ENCODE data around the gene FBXL2.

FBXL2 gene

GRCh38 chr3:33419948-33420347, 142.7 kb downstream of the FBXL2 start:
- in situ Hi-C loops (cut with MboI; ENCODE audit: low pct_unique_long_range_greater_than_20kb, low sequenced_read_pairs, unreplicated experiment) = no loop called here
- DNase-seq (ENCODE audit: low spot score) = no peak
- TF ChIP-seq, protein P1, sequence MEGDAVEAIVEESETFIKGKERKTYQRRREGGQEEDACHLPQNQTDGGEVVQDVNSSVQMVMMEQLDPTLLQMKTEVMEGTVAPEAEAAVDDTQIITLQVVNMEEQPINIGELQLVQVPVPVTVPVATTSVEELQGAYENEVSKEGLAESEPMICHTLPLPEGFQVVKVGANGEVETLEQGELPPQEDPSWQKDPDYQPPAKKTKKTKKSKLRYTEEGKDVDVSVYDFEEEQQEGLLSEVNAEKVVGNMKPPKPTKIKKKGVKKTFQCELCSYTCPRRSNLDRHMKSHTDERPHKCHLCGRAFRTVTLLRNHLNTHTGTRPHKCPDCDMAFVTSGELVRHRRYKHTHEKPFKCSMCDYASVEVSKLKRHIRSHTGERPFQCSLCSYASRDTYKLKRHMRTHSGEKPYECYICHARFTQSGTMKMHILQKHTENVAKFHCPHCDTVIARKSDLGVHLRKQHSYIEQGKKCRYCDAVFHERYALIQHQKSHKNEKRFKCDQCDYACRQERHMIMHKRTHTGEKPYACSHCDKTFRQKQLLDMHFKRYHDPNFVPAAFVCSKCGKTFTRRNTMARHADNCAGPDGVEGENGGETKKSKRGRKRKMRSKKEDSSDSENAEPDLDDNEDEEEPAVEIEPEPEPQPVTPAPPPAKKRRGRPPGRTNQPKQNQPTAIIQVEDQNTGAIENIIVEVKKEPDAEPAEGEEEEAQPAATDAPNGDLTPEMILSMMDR (IDR thresholded peaks at IDR 0.05; ENCODE audit: extremely low read depth, insufficient read depth, missing control alignments) = no peak

DNA sequence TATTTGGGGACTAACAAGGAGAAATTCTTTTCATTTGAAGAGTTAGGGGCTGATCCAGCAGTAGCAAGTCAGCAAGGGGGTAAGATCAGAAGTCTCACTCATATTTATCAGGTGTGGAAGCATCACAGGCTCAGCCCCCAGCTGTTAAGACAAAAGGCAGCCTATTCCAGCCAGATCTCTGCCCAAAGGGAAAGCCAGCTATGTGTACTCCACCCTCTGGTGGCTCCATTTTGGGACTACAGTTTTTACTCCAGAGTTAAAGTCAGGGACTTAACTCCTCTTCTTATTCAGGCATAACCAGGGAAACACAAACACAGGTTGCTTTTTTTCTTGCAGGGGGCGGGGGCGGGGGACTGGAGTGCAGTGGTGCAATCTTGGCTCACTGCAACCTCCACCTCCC, 143.7 kb downstream of the FBXL2 start:
- in situ Hi-C loops (cut with MboI; ENCODE audit: low pct_unique_long_range_greater_than_20kb, low sequenced_read_pairs, unreplicated experiment) = no loop called here
- no peak for DNase-seq (ENCODE audit: low spot score)
- TF ChIP-seq, protein P1 (IDR thresholded peaks at IDR 0.05; ENCODE audit: extremely low read depth, insufficient read depth, missing control alignments) = no peak

DNA sequence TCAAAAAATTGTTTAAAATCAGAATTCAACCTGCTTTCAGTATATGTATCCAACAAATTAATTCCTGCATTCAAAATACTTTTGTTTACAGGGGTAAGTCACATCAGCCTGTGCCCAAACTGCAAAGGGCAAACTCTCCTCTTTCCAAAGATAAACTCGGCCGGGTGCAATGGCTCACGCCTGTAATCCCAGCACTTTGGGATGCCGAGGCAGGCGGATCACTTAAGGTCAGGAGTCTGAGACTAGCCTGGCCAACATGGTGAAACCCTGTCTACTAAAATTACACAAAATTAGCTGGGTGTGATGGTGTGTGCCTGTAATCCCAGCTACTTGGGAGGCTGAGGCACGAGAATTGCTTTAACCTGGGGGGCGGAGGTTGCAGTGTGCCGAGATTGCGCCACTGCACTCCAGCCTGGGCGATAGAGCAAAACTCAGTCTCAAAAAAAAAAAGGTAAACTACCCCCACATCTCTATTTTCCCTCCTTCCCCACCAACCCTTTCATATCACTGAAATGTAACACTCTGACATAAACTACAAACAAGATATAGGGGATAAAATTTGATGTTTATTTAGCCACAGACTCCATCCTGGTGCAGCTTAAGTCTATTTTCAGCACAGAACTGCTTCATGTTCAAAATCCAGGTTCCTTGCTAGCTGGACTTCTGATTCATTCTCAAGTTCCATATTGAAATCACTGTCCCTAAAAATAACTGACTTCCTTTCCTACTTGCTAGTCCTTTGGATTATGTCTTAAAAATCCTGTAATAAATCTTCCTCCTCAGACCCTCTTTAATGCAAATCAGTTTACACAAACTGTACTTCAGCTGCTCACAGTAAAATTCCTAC, 147.6 kb downstream of the FBXL2 start:
- in situ Hi-C loops (cut with MboI; ENCODE audit: low pct_unique_long_range_greater_than_20kb, low sequenced_read_pairs, unreplicated experiment) = no loop called here
- TF ChIP-seq, protein P1 (IDR thresholded peaks at IDR 0.05; ENCODE audit: extremely low read depth, insufficient read depth, missing control alignments) = no peak
- DNase-seq (ENCODE audit: low spot score) = no peak

GRCh38 chr3:33425453-33425852, 148.2 kb downstream of the FBXL2 start:
- DNase-seq (ENCODE audit: low spot score) = no peak
- TF ChIP-seq, protein P1 (IDR thresholded peaks at IDR 0.05; ENCODE audit: extremely low read depth, insufficient read depth, missing control alignments) = no peak
- in situ Hi-C loops (cut with MboI; ENCODE audit: low pct_unique_long_range_greater_than_20kb, low sequenced_read_pairs, unreplicated experiment) = no loop called here

- in situ Hi-C loops (cut with MboI; ENCODE audit: low pct_unique_long_range_greater_than_20kb, low sequenced_read_pairs, unreplicated experiment) = no loop called here
- no peak for DNase-seq (ENCODE audit: low spot score)
- TF ChIP-seq, protein P1 (IDR thresholded peaks at IDR 0.05; ENCODE audit: extremely low read depth, insufficient read depth, missing control alignments) = no peak
These were observed 148.8 kb downstream of the FBXL2 start for GRCh38 chr3:33426068-33426467.

DNA sequence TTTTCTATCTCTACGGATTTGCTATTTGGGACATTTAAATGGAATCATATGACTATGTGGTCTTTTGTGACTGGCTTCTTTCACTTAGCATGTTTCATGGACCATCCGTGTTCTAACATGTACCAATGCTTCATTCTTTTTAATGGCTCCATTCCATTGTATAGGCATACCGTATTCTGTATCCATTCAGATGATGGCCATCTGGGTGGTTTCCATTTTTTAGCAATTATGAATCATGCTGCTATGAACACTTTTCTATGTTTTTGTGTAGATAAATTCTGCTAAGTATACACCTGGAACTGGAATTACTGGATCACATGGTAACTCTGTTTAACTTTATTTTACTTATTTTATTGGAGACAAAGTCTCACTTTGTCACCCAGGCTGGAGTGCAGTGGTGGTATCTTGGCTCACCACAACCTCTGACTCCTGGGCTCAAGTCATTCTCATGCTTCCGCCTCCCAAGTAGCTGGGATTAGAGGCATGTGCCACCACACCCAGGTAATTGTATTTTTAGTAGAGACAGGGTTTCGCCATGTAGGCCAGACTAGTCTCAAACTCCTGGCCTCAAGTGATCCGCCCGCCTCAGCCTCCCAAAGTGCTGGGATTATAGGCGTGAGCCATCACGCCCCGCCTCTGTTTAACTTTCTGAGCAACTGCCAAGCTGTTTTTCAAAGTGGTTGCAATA, 149.5 kb downstream of the FBXL2 start:
- TF ChIP-seq, protein P1 (IDR thresholded peaks at IDR 0.05; ENCODE audit: extremely low read depth, insufficient read depth, missing control alignments) = no peak
- in situ Hi-C loops (cut with MboI; ENCODE audit: low pct_unique_long_range_greater_than_20kb, low sequenced_read_pairs, unreplicated experiment) = no loop called here
- no peak for DNase-seq (ENCODE audit: low spot score)

All from GM13977 (cell line).